ENCODE measurements around the gene CFAP46.

- TF ChIP-seq CEBPB (IDR thresholded peaks at IDR 0.05; ENCODE audit: low read depth, low read length) (no peak), POLR2A (IDR thresholded peaks at IDR 0.05; ENCODE audit: low read depth, low read length) (no peak), RCOR1 (IDR thresholded peaks at IDR 0.05; ENCODE audit: insufficient replicate concordance, low read length) (no peak), RAD21 (IDR thresholded peaks at IDR 0.05; ENCODE audit: low read length) (no peak), NFE2L2 (IDR thresholded peaks at IDR 0.05; ENCODE audit: low read depth, low read length) (no peak), SMC3 (IDR thresholded peaks at IDR 0.05; ENCODE audit: low read depth, low read length) (no peak), CHD1 (IDR thresholded peaks at IDR 0.05; ENCODE audit: low read depth, low read length) (no peak), FOS (IDR thresholded peaks at IDR 0.05; ENCODE audit: low read depth, low read length) (no peak), MAFK (IDR thresholded peaks at IDR 0.05; ENCODE audit: low read depth, low read length) (no peak), RFX5 (IDR thresholded peaks at IDR 0.05; ENCODE audit: low read depth, low read length) (no peak), BHLHE40 (IDR thresholded peaks at IDR 0.05; ENCODE audit: low read depth, low read length) (no peak)
- TF ChIP-seq, protein P1, sequence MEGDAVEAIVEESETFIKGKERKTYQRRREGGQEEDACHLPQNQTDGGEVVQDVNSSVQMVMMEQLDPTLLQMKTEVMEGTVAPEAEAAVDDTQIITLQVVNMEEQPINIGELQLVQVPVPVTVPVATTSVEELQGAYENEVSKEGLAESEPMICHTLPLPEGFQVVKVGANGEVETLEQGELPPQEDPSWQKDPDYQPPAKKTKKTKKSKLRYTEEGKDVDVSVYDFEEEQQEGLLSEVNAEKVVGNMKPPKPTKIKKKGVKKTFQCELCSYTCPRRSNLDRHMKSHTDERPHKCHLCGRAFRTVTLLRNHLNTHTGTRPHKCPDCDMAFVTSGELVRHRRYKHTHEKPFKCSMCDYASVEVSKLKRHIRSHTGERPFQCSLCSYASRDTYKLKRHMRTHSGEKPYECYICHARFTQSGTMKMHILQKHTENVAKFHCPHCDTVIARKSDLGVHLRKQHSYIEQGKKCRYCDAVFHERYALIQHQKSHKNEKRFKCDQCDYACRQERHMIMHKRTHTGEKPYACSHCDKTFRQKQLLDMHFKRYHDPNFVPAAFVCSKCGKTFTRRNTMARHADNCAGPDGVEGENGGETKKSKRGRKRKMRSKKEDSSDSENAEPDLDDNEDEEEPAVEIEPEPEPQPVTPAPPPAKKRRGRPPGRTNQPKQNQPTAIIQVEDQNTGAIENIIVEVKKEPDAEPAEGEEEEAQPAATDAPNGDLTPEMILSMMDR (conservative IDR thresholded peaks at IDR 0.05; ENCODE audit: low read depth, low read length), result no peak
- TF ChIP-seq, protein P2, sequence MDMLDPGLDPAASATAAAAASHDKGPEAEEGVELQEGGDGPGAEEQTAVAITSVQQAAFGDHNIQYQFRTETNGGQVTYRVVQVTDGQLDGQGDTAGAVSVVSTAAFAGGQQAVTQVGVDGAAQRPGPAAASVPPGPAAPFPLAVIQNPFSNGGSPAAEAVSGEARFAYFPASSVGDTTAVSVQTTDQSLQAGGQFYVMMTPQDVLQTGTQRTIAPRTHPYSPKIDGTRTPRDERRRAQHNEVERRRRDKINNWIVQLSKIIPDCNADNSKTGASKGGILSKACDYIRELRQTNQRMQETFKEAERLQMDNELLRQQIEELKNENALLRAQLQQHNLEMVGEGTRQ (IDR thresholded peaks at IDR 0.05; ENCODE audit: low read depth, low read length), result 0 out of 2 replicates have a peak, but pooled peaks have one; percentile 9
Observed at GRCh38 chr10:132879408-132880127, 62.8 kb downstream of the CFAP46 start.
